Measurements from ENCODE around the gene NHSL1.

NHSL1 gene

DNA sequence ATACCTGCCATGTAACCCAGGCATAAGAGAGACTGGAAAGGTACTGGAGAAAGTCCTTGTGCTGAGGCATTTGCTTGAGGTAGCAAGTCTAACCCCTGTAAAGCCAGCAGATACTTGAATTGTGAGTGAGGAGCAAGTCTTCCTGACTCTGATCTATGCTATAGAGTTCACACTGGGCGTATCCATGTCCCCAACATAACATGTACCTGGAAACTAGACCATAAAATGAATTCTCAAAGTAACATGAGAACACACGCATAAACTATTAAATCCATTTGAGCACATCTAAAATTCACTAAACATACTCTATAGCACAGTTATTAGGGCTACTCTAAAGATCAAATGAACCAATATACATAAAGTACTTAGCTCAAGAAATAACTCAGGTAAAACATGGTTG lies 2.0 kb downstream of the NHSL1 start:
- no peak for DNase-seq (ENCODE audit: low read depth, low spot score)

DNA sequence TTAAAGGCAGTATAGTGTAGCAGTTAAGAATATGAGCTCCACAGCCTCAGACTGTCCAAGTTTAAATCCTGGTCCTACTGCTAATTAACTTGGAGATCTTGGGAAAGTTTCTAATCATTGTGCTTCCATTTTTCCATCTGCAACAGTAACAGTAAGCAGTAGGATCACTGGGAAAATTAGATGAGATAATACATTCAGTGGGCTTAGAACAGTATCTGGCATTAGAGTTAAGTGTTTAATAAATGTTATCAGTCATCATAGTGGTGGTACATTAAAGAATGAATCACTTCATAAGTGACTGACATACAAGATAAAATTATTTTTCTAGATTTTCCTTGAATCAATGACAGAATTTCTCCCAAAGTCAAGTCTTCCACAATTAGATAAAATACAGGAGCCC lies 5.0 kb downstream of the NHSL1 start:
- no peak for DNase-seq (ENCODE audit: low read depth, low spot score)

DNA sequence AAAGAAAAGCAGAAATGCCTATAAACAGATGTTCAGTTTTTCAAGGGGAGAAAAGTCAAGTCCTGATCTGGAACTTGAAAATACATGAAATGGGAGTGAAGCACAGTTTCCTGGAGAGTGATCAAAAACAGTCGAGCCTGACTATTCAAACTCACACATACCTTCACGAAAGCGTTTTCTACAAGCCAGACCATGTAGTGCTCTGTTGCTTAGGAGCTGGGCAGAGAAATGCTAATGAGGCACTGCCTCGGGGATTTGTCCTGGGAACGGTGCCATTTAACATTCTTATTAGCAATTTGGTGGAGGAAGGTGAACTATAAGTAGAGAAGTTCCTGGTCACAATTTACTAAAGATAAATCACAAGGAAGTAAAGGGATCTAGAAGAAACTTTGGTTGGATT lies 5.9 kb downstream of the NHSL1 start:
- DNase-seq (ENCODE audit: low read depth, low spot score): no peak

GRCh38 chr6:138492871-138493270 lies 6.4 kb downstream of the NHSL1 start:
- no peak for DNase-seq (ENCODE audit: low read depth, low spot score)

GRCh38 chr6:138492113-138492512 lies 7.2 kb downstream of the NHSL1 start:
- no peak for DNase-seq (ENCODE audit: low read depth, low spot score)

DNA sequence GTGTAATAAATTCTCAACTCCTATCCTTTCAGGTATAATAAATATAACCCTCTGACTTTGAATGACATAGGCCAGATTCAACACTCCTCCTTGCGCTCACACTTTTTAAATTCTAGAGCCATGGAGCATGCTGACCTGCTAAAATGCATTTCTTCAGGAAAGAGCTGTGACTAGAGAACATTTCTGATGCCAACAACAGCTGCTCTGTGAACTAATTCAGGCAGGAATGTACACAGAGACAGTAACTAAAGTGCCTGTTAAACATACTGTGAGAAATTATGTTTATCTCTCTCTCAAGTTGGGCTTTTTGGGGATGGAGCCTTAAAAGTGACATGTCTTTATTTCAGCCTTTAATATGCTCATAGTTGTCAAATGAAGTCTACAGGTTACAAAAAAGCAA lies 8.3 kb downstream of the NHSL1 start:
- no peak for DNase-seq (ENCODE audit: low read depth, low spot score)

- no peak for DNase-seq (ENCODE audit: low read depth, low spot score)
Measured at GRCh38 chr6:138489846-138490245, 9.4 kb downstream of the NHSL1 start.

DNA sequence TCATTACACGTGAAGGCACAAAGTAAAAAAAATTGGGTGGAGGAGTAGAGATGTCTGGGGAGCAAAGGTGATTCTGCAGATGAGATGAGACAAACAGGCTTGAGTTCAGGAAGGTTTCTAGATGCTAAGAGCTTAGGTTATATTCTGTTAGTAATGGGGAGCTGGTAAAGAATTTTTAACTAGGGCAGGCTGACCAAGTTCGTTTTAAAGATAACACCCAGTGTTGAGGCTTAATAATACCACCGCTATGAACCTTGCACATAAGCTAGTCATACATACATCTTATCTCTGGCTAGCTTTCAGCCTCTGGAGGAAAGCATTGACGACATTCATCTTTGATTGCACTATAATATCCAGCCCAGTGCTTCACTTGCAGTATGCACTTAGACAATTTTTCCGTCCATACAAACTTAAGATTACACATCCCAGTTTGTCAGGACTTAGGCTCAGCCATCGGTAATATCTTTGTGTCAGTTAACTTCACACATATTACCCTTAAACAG lies 12.1 kb downstream of the NHSL1 start:
- DNase-seq (ENCODE audit: low read depth, low spot score): no peak

DNA sequence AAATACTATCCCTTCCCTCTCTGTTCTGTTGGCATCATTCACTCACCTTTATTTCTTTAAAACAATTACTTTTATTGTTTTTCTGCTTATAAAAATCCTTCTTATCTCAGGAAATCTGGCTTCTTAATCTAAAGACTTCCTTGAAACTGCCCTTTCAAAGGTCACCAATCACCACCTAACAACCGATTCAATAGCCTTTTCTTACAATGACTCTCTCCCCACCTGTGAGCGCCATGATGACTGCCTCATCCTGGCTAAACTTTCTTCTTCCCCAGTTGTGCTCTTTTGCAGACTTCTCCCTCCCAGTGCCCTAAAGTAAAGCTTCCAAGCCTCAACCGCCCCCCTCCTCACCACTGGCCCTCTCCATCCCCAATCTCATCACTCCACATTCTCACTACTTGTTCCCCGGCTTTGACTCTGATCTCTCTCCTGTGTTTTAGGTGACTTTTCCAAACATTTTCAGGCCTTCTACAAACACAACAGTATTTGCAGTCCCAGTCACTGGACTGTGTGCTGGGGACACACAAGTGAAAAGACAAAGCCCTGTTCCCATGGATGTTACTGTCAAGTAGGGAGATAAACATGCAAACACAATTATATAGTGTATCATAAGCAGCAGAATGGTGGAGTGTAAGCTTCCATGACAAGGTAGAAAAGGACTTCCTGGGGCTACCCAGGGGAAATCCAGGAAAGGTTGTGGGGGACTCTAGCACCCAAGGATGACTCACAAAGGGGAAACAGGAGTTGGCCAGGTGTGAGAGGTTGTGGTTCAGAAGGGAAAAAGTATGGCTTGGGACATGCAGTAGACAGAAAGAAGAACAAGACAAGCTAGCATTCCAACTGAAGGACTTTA lies 12.8 kb downstream of the NHSL1 start:
- DNase-seq (ENCODE audit: low read depth, low spot score): no peak

DNA sequence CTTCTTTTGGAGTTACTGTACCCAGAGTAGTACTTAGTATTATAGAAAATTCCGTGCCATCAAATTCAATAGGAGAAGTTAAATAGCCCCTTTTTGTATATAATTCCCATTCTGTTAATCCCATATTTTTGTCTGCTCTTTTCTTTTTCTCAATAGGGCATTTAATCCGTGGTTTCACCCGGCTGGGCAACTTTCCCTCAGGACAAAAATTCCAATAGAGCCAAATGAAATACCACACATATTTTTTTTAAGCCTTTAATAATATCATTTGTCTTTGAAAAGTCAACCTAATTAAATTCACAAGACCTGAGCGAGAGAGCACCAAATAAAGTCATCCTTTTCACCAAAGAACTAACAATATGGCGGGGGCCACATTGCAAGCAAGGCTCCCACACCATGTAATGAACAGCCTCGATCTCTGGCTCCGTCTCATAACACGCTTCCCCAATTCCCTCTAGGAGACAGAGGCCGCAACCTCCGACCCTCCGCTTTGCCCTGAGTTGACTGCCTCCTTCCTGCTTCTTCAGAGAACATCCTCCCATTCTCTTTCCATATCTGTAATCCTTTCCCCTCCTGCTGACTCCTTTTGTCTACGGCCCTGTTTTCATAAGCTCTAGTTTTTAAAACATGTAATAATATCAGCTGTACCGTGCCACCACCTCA lies 13.6 kb downstream of the NHSL1 start:
- DNase-seq (ENCODE audit: low read depth, low spot score): no peak

GRCh38 chr6:138485005-138485545 lies 14.2 kb downstream of the NHSL1 start:
- no peak for DNase-seq (ENCODE audit: low read depth, low spot score)

- DNase-seq (ENCODE audit: low read depth, low spot score): no peak
Measured at GRCh38 chr6:138484018-138484731, 15.1 kb downstream of the NHSL1 start.

DNA sequence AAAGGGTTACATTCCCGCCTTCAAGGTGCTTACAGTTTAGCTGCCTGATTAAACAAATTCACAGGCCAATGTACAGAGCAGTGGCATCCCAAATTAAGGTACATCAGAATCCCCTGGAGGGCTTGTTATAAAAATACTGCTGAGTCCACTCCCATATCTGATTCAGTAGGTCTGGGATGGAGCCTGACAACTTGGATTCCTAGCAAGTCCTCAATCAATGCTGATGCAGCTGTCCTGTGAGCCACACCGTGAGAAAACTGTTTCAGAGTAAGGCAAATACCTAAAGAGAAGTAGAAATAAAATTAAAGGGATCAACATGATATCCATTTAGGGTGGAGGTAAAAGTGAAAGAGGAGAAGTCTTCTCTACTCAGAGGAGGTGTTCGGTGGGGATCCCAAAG lies 16.5 kb downstream of the NHSL1 start:
- DNase-seq (ENCODE audit: low read depth, low spot score): no peak

DNA sequence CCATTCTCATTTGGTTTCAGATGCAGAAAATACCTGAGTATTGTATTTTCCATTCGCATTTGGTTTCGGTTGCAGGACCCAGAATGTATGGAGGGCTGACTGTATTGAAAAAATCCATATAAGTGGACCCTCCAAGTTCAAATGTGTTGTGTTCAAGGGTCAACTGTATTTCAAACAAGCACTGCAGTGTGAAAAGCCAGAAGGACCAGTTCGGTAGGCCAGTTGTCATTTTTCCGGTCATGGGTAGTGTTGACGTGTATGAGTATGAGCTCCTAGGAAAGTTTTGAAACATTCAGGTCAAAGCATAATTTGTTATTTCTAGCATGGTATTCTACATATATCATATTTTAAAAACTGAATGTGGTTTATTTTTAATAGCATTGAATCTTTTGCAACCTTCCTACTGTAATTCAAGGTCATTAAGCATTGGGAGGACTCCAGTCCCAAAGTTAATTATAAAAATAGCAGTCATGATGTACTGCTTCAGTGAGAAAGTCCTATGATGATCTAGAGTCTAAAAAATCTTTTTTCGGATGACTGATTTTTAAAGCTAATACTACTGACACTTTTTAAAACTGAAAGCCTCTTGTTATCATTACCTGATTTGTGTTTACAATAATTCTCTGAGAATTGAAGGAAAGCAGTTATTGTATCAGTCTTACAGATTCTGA lies 18.9 kb downstream of the NHSL1 start:
- no peak for DNase-seq (ENCODE audit: low read depth, low spot score)

DNA sequence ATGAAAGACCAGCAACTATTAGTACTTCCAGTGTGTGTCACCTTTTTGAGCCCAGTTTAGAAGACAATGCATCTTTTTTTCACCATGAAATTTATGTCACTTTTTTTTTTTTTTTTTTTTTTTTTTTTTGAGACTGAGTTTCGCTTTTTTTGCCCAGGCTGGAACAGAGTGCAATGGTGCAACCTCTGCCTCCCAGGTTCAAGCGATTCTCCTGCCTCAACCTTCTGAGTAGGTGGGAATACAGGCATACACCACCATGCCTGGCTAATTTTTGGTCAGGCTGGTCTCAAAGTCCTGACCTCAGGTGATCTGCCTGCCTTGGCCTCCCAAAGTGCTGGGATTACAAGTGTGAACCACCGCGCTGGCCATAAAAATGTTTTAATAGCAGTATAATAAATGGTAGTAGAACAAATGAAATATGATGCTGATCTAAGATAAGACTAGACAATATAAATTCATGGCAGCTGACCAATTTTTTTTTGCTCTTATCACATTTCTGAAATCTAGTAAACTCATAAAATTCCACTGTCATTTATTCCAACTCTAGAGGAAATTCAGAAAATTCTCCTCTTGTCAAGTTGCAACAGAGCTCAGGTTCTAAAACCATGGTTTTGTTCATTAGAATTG lies 21.3 kb downstream of the NHSL1 start:
- DNase-seq (ENCODE audit: low read depth, low spot score): no peak

DNA sequence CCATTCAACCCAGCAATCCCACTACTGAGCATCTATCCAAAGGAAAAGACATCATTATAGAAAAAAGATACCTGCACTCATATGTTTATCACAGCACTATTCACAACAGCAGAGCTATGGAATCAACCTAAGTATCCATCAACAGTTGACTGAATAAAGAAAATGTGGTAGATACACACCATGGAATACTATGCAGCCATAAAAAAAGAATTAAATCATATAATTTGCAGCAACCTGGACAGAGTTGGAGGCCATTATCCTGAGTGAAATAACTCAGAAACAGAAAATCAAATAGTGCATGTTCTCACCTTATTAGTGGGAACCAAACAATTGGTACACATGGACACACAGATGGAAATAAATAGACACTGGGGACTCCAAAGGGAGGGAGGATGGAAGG lies 23.2 kb downstream of the NHSL1 start:
- no peak for DNase-seq (ENCODE audit: low read depth, low spot score)

DNA sequence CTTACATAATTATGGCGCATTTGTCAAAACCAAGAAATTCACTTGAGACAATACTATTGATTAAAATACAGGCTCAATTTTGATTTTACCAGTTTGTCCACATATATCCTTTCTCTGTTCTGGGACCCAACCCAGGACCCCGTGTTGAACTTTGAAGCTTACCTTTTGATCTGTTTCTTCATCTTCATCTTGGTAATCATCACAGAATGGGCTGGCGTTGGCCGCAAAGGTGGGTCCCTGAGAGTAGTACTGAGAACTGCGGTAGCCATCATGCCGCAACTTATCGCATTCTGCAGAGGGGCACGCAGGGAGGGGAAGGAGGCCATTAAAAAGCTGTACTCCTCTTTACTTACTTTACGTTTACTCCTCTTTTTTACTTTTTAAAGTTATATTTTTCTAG lies 26.1 kb downstream of the NHSL1 start:
- no peak for DNase-seq (ENCODE audit: low read depth, low spot score)

- no peak for DNase-seq (ENCODE audit: low read depth, low spot score)
Measured at GRCh38 chr6:138468320-138469015, 30.8 kb downstream of the NHSL1 start.

DNA sequence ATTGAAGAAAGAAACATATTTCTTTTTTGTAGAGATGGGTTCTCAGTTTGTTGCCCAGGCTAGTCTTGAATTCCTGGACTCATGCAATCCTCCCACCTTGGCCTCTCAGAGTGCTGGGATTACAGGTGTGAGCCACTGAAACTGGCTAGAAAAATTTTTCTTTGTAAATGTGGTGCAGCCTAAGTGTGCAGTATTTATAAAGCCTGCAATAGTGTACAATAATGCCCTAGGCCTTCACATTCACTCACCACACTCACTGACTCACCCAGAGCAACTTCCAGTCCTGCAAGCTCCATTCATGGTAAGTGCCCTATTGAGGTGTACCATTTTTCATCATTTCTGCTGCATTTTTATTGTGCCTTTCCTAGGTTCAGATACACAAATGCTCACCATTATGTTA lies 31.4 kb downstream of the NHSL1 start:
- no peak for DNase-seq (ENCODE audit: low read depth, low spot score)

DNA sequence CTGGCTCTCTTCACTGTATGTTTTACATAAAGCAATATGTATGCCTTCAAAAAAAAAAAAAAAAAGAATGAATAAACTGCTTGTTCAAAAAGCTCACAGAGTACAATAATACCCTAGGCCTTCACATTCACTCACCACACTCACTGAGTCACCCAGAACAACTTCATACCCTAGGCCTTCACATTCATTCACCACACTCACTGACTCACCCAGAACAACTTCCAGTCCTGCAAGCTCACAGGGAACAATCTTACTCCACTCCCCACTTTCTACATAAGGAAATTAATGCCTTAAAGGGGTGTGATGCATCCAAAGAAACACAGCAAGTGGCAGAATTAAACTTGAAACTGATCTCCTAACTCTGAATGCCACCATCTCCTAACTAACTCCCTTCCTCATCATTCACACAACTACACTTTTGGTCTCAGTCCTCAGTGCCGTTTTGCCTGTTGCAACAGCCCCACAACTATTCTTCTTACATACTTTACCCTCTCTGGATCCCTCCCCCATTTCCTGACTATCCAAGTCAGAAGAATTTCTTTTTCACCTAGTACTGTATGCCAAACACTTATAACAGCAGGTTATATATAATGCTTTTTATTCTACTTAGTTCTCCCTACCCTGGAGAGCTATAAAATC lies 34.2 kb downstream of the NHSL1 start:
- DNase-seq (ENCODE audit: low read depth, low spot score): no peak

Measured in iPS DF 19.7 (cell line).